ENCODE measurements around the gene MACO1. TPM values are rescaled to one million over a fixed set of nuclear protein-coding genes. Genes with fewer than 3 reads are reported as not detected.

Gene MACO1
- total RNA-seq, 1 donor from 2014 or later = 31.5 TPM

DNA sequence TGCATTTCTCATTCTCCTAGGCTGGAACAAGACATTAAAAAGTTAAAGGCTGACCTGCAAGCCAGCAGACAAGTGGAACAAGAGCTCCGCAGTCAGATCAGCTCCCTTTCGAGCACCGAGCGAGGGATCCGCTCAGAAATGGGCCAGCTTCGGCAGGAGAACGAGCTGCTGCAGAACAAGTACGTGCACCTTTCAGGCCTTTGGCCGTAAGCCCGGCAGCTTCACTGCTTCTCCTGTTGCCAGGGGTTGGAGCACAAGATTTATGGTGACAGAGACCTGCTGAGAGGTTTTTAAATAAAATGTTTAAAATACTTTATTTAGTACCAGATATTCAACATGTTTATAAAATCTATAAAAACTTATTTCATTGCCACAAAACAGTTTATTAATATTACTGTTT lies 53.4 kb downstream of the MACO1 start:
- Mint-ChIP-seq H3K4me1 (ENCODE audit: low read depth) (no peaks in the 10 kb centered on the region), H3K36me3 (ENCODE audit: insufficient read depth) (peaks cover 3% of the 10 kb centered on the region), H3K27me3 (no peaks in the 10 kb centered on the region), H3K27ac (no peak overlapping the region), H3K4me3 (ENCODE audit: low read depth) (no peak overlapping the region), H3K9me3 (ENCODE audit: low read depth) (no peaks in the 10 kb centered on the region)
- no peak for TF ChIP-seq CTCF (IDR thresholded peaks at IDR 0.05; ENCODE audit: unreplicated experiment)
- no peak for DNase-seq (ENCODE audit: low spot score, unreplicated experiment)

DNA sequence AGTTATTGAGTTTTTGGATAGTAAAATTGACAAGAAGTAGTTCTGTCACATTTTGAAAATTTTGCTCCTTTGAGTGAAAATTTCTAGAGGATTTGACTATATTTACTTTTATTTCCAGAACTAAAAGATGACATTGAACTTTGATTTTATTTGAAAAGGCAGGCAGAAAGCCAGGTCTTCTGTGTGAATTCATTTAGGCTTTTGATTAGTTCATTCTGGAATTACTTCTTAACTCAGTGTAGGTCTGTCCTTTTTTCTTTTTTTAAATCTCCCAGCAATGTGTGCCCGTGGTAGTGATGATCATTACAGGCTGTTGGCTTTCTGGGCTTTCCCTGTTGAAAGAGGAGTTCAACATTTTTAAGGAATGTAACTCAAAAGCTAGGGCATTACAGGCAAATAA lies 53.8 kb downstream of the MACO1 start:
- TF ChIP-seq CTCF (IDR thresholded peaks at IDR 0.05; ENCODE audit: unreplicated experiment) = no peak
- no peaks in the 10 kb centered on the region for H3K9me3 Mint-ChIP-seq (ENCODE audit: low read depth)
- no peak for DNase-seq (ENCODE audit: low spot score, unreplicated experiment)
- H3K36me3 Mint-ChIP-seq (ENCODE audit: insufficient read depth) = peaks cover 3% of the 10 kb centered on the region
- peak overlapping the region; percentile 37 for H3K27ac Mint-ChIP-seq
- no peak overlapping the region for H3K4me3 Mint-ChIP-seq (ENCODE audit: low read depth)
- H3K4me1 Mint-ChIP-seq (ENCODE audit: low read depth) = no peaks in the 10 kb centered on the region
- H3K27me3 Mint-ChIP-seq = no peaks in the 10 kb centered on the region

DNA sequence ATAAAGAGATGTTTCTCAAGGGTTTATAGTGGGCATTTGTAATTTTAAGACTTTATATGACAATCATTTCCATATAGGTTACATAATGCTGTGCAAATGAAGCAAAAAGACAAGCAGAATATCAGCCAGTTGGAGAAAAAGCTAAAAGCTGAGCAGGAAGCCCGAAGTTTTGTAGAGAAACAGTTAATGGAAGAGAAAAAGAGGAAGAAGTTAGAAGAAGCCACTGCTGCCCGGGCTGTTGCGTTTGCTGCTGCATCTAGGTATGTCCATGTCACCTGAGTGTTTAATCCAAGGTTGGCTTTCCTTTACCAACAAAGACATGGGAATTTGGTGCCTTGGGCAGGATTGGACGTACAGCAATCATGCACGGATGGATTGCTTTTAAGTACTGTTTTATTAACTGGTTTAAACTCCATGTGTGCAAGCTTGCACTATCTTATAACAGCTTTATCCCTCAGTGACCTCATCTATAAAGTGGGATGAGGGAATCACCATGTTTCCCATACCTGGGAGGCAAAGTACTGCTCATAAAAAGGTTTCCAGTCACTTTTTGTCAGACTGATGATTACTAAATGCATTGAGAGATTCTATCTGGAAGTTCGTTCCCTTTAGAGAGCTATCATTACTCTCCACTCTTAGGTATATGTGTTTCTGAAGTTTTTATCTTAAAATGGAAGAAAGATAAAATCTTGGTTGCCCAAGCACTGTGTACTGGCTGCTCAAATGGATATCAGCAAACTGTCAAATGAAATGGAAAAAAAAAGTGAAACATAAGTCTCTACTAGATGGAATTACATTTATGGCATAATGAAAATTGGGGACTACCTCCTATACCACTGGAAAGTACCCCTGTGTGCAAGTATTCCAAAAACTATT lies 55.1 kb downstream of the MACO1 start:
- H3K9me3 Mint-ChIP-seq (ENCODE audit: low read depth) = no peaks in the 10 kb centered on the region
- no peak for TF ChIP-seq CTCF (IDR thresholded peaks at IDR 0.05; ENCODE audit: unreplicated experiment)
- H3K4me3 Mint-ChIP-seq (ENCODE audit: low read depth) = no peak overlapping the region
- DNase-seq (ENCODE audit: low spot score, unreplicated experiment) = no peak
- no peaks in the 10 kb centered on the region for H3K27me3 Mint-ChIP-seq
- no peaks in the 10 kb centered on the region for H3K4me1 Mint-ChIP-seq (ENCODE audit: low read depth)
- peaks cover 6% of the 10 kb centered on the region for H3K36me3 Mint-ChIP-seq (ENCODE audit: insufficient read depth)
- H3K27ac Mint-ChIP-seq = no peak overlapping the region

GRCh38 chr1:25486602-25487001 lies 55.9 kb downstream of the MACO1 start:
- Mint-ChIP-seq H3K27ac (no peak overlapping the region), H3K4me1 (ENCODE audit: low read depth) (no peaks in the 10 kb centered on the region), H3K27me3 (no peaks in the 10 kb centered on the region), H3K9me3 (ENCODE audit: low read depth) (no peaks in the 10 kb centered on the region), H3K36me3 (ENCODE audit: insufficient read depth) (peaks cover 9% of the 10 kb centered on the region), H3K4me3 (ENCODE audit: low read depth) (no peak overlapping the region)
- TF ChIP-seq CTCF (IDR thresholded peaks at IDR 0.05; ENCODE audit: unreplicated experiment) = peak; percentile 16
- no peak for DNase-seq (ENCODE audit: low spot score, unreplicated experiment)

DNA sequence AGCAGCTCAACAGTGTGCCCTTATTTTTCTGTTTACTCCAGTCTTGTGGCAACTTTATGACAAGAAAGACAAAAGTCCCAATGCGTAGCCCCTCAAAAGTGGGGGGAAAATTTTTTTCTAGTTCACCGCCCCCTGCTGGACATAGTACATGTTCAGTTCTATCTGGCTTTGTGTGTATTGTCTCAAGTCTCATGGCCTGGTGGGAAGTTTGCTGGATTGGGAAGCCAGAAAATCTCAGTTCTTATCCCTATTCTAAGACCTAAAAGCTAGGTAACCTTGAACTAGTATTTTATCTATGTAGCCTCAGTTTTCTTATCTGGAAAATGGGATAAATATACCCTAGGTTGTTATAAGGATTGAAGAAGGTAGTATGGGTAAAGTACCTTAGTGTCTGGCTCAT lies 56.9 kb downstream of the MACO1 start:
- Mint-ChIP-seq H3K27ac (no peak overlapping the region), H3K27me3 (no peaks in the 10 kb centered on the region), H3K4me1 (ENCODE audit: low read depth) (no peaks in the 10 kb centered on the region), H3K9me3 (ENCODE audit: low read depth) (no peaks in the 10 kb centered on the region), H3K4me3 (ENCODE audit: low read depth) (no peak overlapping the region), H3K36me3 (ENCODE audit: insufficient read depth) (peaks cover 15% of the 10 kb centered on the region)
- DNase-seq (ENCODE audit: low spot score, unreplicated experiment) = no peak
- TF ChIP-seq CTCF (IDR thresholded peaks at IDR 0.05; ENCODE audit: unreplicated experiment) = peak; percentile 48

Data from progenitor cell of endocrine pancreas (in vitro differentiated cells).